Smooth muscle cell (in vitro differentiated cells): ENCODE measurements around the gene PCNX1. TPM values are rescaled to one million over a fixed set of nuclear protein-coding genes. Genes with fewer than 3 reads are reported as not detected.
A peak's percentile ranks its signal among the peaks of the same experiment; 100 is the strongest.

ENCODE experiments used
- DNase-seq: peaks from one replicate; lab custom pipeline; 2025; ENCODE audit not compliant: unreplicated experiment; lab: John Stamatoyannopoulos, UW
- H2AFZ ChIP-seq: fragments of 200-600 bp; sonication (generic); 2 replicates; pipeline ENCODE4 v1.6.0; 2016; ENCODE audit warnings: antibody characterized with exemption, low read depth, mild to moderate bottlenecking
- H3F3A ChIP-seq: fragments of 200-600 bp; sonication (generic); 2 replicates; pipeline ENCODE4 v1.6.0; 2017; ENCODE audit warnings: antibody characterized with exemption, low read depth
- H3K27ac ChIP-seq: fragments of 200-600 bp; sonication (generic); 2 replicates; pipeline ENCODE4 v1.5.1; 2016; ENCODE audit warnings: low read depth, mild to moderate bottlenecking
- H3K27me3 ChIP-seq: fragments of 200-600 bp; sonication (generic); 2 replicates; pipeline ENCODE4 v1.6.1; 2016; ENCODE audit warnings: low read depth, mild to moderate bottlenecking
- H3K36me3 ChIP-seq: fragments of 200-600 bp; sonication (generic); 2 replicates; pipeline ENCODE4 v1.5.1; 2016; ENCODE audit warnings: low read depth
- H3K4me1 ChIP-seq: fragments of 200-600 bp; sonication (generic); 2 replicates; pipeline ENCODE4 v1.5.1; 2016; ENCODE audit warnings: low read depth
- H3K4me2 ChIP-seq: fragments of 200-600 bp; sonication (generic); 2 replicates; pipeline ENCODE4 v1.6.0; 2016; ENCODE audit warnings: mild to moderate bottlenecking
- H3K4me3 ChIP-seq: fragments of 200-600 bp; sonication (generic); 2 replicates; pipeline ENCODE4 v1.5.1; 2016; ENCODE audit warnings: mild to moderate bottlenecking
- H3K79me2 ChIP-seq: fragments of 200-600 bp; sonication (generic); 2 replicates; pipeline ENCODE4 v1.6.0; 2016; ENCODE audit warnings: low read depth, mild to moderate bottlenecking
- H3K9ac ChIP-seq: fragments of 200-600 bp; sonication (generic); 2 replicates; pipeline ENCODE4 v1.6.0; 2016; ENCODE audit warnings: low read depth
- H3K9me3 ChIP-seq: fragments of 200-600 bp; sonication (generic); replicated peaks from 2 replicates; pipeline ENCODE4 v1.5.1; 2016; ENCODE audit warnings: low read depth
- H4K20me1 ChIP-seq: fragments of 200-600 bp; sonication (generic); 2 replicates; pipeline ENCODE4 v1.6.0; 2016; ENCODE audit warnings: low read depth
- CTCF ChIP-seq: fragments of 200-600 bp; sonication (generic); IDR thresholded peaks from 2 replicates; pipeline ENCODE4 v1.5.1; 2017; ENCODE audit warnings: borderline replicate concordance, mild to moderate bottlenecking, antibody characterized with exemption; ENCODE audit not compliant: insufficient read depth, poor library complexity, severe bottlenecking
- WGBS: methylation state at CpG from one replicate; pipeline ENCODE4 v1.1.7; 2016; ENCODE audit warnings: low lambda C conversion rate; 5-methylcytosine and 5-hydroxymethylcytosine counted together
- polyA plus RNA-seq: library from polyadenylated mRNA; unstranded; fragments of >200 nt; fragmentation: Nextera tagmentation; extraction: Ambion mirVana; gene quantifications from 2 replicates; pipeline ENCODE4 v1.2.1, GENCODE V29; 2016
- total RNA-seq: library from RNA; depleted of rRNA; stranded (reverse); fragments of >200 nt; gene quantifications from 2 replicates; pipeline ENCODE4 v1.2.3, GENCODE V29; 2014

PCNX1 gene
- total and polyA plus RNA-seq, 2 experiments from 2014 or later, result 12.2 to 68.2 TPM

GRCh38 chr14:70955543-70956480, 48.6 kb downstream of the PCNX1 start:
- Histone ChIP-seq H3K4me2 (no peak overlapping the region), H3K79me2 (peaks cover 73% of the 10 kb centered on the region), H4K20me1 (peaks cover 60% of the 10 kb centered on the region), H3K9ac (no peak overlapping the region), H3K4me1 (no peaks in the 10 kb centered on the region), H3K4me3 (no peak overlapping the region), H2AFZ (no peak overlapping the region), H3K27ac (no peak overlapping the region), H3K9me3 (no peaks in the 10 kb centered on the region), H3F3A (peaks cover 4% of the 10 kb centered on the region), H3K27me3 (no peaks in the 10 kb centered on the region), H3K36me3 (peaks cover 5% of the 10 kb centered on the region)
- TF ChIP-seq CTCF, result peak; percentile 44
- 93% methylated on average over 5 of the region's 5 CpGs for WGBS
- no peak for DNase-seq

- H3K36me3 ChIP-seq, result no peaks in the 10 kb centered on the region
- no peak overlapping the region for H3K4me3 ChIP-seq
- DNase-seq, result no peak
- WGBS, result 85% methylated on average over 3 of the region's 3 CpGs
- no peak overlapping the region for H3K4me2 ChIP-seq
- peaks cover 68% of the 10 kb centered on the region for H3K79me2 ChIP-seq
- H3K27me3 ChIP-seq, result no peaks in the 10 kb centered on the region
- no peak overlapping the region for H2AFZ ChIP-seq
- H3K4me1 ChIP-seq, result no peaks in the 10 kb centered on the region
- H3K27ac ChIP-seq, result no peak overlapping the region
- H4K20me1 ChIP-seq, result peaks cover 61% of the 10 kb centered on the region
- H3K9ac ChIP-seq, result no peak overlapping the region
- no peak for TF ChIP-seq CTCF
- H3K9me3 ChIP-seq, result no peaks in the 10 kb centered on the region
- peaks cover 4% of the 10 kb centered on the region for H3F3A ChIP-seq
Observed at GRCh38 chr14:70956511-70956910, 49.3 kb downstream of the PCNX1 start.

- no peaks in the 10 kb centered on the region for H3K27me3 ChIP-seq
- H3K4me1 ChIP-seq, result no peaks in the 10 kb centered on the region
- no peak overlapping the region for H3K9ac ChIP-seq
- H3F3A ChIP-seq, result peaks cover 4% of the 10 kb centered on the region
- H3K36me3 ChIP-seq, result no peaks in the 10 kb centered on the region
- peaks cover 65% of the 10 kb centered on the region for H4K20me1 ChIP-seq
- no peaks in the 10 kb centered on the region for H3K9me3 ChIP-seq
- H2AFZ ChIP-seq, result no peak overlapping the region
- no peak overlapping the region for H3K4me2 ChIP-seq
- peaks cover 68% of the 10 kb centered on the region for H3K79me2 ChIP-seq
- 96% methylated on average over 2 of the region's 2 CpGs for WGBS
- H3K4me3 ChIP-seq, result no peak overlapping the region
- no peak overlapping the region for H3K27ac ChIP-seq
- no peak for TF ChIP-seq CTCF
- no peak for DNase-seq
Observed at GRCh38 chr14:70957710-70958109, 50.5 kb downstream of the PCNX1 start.
